ENCODE data around the gene ATP5PO.

GRCh38 chr21:33964706-33965325 lies 49.2 kb upstream of the ATP5PO start:
- TF ChIP-seq CTCF (conservative IDR thresholded peaks at IDR 0.05 in 1 of 2, IDR thresholded peaks at IDR 0.05 in 1 of 2; ENCODE audit: extremely low read depth in 1 of 2, insufficient read depth in 1 of 2, low read depth in 1 of 2, low read length in 2 of 2) (no peak), EZH2 (IDR thresholded peaks at IDR 0.05; ENCODE audit: borderline replicate concordance, low read length) (no peak)
